Measurements from ENCODE around the gene PRX. TPM values are rescaled to one million over a fixed set of nuclear protein-coding genes. Genes with fewer than 3 reads are reported as not detected.
"Not testable (repeated sequence)": the region's sequence is repeated elsewhere in the genome, so short reads cannot be mapped to it uniquely, and the experiment has no call there.

The PRX gene
- total RNA-seq, 2 donors from 2014 or later = 3.4 to 3.5 TPM

DNA sequence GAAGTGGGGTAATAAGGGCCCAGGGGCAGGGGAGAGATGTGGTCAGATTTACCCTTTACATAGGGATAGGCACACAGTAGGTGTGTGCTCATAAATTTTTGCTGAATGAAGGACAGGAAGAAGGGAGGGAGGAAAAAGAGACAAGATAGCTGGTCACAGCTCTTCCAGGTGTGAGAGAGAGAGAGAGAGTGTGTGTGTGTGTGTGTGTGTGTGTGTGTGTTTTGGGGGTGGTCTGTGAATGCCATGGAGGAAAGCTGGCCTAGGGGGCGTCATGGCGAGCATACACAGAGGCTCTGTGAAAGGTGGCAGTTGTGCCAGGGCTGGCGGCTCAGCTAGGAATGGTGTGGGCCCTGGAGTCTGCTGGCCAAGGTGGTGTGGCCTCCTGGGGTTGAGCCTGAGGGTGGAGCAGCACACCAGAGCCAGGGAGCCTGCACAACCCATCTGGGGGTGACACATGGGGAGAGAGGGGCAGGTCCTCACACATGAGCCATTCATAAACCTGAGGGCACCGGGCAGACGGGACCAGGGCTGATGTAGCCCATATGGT is 6.0 kb upstream of the PRX start:
- intact Hi-C loops (cut with DNase I) = no loop called here
- no peak for DNase-seq (ENCODE audit: low spot score)

DNA sequence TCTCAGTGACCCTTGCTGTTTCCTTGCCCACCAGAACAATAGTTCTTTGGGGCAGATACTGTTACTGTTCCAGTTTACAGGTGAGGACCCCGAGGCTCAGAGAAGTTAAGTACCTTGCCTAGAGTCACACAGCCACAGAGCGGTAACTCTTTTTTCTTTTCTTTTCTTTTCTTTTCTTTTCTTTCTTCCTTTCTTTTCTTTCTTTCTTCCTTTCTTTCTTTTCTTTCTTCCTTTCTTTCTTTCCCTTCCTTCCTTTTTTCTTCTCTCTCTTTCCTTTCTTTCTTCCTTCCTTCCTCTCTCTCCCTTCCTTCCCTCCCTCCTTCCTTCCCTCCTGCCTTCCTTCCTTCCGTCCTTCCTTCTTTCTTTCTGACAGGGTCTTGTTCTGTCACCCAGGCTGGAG is 4.9 kb upstream of the PRX start:
- DNase-seq (ENCODE audit: low spot score) = no peak
- intact Hi-C loops (cut with DNase I) = no loop called here

DNA sequence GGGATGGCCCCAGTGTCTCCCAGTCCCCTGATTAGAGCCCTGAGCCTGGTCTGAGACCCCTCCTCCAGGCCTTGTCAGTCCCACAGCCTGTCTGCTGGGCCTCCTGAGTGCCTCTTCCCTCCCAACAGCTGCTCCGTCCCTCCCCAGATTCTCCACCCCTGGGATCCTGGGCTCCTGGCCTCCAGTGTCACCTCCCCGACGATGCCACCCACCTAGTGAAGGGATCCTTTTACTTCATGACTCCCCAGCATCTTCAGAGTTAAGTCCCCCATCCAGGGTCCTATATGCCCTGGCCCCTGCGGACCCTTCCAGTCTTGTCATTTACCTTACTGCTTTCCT is 4.4 kb upstream of the PRX start:
- intact Hi-C loops (cut with DNase I) = no loop called here
- DNase-seq (ENCODE audit: low spot score) = no peak

DNA sequence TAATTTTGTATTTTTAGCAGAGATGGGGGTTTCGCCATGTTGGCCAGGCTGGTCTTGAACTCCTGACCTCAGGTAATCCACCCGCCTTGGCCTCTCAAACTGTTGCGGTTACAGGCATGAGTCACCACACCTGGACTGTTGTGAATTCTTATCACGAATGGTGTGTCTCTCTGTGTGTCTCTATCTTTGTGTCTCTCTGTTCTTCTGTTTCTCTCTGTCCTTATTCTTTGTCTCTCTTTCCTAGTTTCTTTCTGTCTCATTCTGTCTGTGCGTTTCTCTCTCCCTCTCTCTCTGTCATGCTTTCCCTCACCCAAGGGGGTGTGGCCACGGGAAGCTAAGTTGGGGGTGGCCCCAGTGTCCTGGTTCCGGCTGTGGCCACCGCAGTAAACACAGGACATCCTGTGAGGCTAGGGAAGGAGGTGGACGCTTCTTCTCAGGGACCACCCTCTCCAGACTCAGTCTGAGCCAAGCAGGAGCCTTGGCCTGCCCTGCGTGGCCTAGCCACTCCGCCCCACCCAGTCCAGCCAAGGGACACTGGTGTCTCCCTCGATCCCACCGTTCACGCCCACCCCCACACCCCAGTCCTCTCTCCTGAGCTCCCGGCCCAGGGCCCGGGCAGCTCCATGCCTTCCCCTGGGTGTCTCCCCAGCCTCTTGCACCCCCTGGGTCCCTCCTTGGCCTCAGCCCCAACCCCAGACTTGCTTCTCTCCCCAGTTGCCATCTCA is 3.9 kb upstream of the PRX start:
- intact Hi-C loops (cut with DNase I) = no loop called here
- no peak for DNase-seq (ENCODE audit: low spot score)

DNA sequence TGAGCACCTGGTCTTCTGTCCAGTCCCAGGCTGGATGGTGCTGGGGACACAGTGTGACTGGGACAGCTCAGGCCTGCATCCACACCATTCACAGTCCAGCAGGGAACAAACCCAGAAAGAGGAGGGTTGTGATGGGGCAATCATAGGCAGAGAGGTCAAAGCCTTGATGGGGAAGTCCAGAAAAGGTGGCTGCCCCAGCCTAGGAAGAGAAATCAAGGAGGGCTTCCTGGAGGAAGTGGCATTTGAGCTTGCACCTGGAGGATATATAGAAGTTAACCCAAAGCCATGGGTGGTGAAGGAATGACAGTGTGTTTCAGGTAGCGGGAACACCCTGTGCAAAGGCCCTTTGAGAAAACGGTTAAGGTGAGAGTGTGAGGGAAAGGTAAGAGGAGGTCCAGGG is 2.6 kb upstream of the PRX start:
- intact Hi-C loops (cut with DNase I) = no loop called here
- no peak for DNase-seq (ENCODE audit: low spot score)

DNA sequence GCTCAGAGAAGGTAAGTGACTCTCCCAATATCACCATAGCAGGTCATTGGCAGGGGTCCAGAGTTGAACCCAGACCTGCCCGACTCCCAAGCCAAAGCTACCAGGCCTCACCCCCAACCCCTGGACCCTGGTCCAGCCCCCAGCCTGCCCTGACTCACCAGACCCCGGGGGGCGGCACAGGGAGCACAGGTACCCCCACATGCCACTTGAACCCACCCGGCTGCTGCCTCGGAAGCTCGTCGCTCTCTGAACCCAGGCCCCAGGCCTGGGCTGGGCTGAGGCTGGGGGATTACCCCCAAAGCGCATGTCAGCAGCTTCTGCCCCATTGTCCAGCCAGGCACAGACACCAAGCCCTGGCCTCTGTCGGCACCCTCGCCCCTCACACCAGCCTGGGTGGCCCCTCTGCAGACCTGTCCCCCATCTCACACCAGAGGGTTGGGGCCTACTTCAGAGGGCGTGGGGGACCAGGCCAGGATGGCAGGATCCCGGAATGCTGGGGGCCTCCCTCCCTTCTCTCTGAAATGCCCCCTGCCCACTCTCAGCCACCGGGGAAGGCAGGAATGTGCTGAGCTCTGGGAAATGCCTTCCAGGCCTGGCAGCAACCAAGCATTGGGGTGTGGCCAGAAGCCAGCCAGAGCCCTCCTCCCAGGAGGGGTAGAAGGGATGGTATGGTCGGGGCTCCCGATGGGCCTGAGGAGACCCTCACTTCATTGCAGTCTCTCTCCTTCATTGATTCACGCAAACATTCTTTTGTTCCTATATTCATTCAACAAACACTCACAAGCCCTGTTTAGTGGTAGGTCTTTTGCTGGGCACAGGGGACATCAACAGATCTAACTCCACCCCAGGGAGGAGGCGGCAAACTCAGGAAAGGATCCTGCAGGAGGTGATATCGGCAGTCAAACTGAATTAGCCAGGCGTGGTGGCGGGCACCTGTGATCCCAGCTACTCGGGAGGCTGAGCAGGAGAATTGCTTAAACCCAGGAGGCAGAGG is 1.7 kb upstream of the PRX start:
- intact Hi-C loops (cut with DNase I) = no loop called here
- no peak for DNase-seq (ENCODE audit: low spot score)

DNA sequence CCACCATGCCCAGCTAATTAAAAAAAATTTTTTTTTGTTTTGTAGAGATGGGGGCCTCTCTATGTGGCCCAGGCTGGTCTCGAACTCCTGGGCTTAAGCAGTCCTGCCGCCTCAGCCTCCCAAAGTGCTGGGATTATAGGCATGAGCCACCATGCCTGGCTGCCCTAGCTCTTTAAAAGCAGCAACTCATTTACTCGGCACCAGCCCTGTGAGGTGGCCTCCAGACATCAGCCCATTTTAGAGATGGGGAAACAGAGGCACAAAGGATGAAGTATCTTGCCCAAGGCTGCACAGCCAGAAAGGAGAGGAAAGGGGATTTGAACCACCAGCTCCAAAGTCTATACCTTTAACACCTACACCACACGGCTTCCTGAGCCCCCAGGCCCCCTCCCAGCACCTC is 312 bp downstream of the PRX start:
- intact Hi-C loops (cut with DNase I) = no loop called here
- no peak for DNase-seq (ENCODE audit: low spot score)

DNA sequence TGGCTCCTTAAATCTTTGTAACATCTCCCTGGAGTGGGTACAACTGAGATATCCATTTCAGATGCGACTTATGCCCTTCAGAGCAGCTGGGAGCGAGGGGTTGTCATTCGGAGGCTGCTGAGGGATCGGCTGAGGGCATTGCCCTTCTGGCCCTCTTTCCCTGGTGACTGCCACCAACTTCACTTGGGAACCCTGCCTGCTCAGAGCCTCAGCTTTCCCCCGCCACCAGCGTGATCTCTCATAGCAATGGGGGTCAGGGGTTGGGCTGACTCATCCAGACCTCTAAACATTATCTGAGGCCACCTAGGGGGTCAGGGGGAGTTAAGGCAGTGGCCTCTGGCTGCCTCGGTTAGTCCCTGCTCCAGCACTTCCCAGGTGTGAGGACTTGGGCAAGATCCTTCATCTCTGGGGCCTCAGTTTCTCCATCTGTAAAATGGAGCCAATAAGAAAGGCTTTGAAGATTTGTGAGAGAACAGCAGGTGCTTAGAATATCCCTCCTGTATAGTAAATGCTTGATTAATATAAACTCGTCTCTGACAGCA is 1.1 kb downstream of the PRX start:
- intact Hi-C loops (cut with DNase I) = no loop called here
- DNase-seq (ENCODE audit: low spot score) = no peak

DNA sequence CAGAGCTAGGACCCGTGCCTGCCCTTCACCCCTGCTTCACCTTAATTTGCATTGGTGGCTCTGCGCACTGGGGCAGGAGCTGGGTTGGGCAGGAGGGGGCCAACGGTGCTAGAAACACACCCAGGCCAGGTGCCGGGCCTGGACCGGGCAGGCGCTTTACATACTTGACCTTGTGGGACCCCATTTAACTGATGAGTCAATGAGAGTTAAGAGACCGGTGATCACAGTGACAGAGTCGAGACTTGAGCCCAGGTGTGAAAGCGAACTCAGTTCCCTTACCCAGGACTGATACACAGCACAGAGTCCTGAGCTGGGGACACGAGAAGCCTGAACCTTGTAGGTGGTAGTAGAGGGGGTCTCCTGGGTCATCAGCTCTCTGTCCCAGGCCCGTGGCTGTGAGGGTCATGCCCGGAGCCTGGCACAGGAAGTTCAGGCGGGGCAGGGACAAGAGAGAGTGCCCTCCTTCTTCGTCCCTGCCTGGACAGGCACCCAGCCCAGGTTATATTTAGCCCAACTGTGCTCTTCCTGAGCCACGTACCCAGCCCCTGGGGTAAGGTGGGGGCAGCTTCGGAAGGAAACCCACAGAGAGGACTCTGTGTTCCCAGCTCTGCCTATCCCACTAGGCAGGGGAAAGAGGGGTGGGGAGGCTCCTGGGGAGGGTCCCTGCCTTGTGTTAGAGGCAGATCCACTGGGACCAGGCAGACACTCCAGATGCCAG is 1.9 kb downstream of the PRX start:
- intact Hi-C loops (cut with DNase I) = no loop called here
- DNase-seq (ENCODE audit: low spot score) = no peak

DNA sequence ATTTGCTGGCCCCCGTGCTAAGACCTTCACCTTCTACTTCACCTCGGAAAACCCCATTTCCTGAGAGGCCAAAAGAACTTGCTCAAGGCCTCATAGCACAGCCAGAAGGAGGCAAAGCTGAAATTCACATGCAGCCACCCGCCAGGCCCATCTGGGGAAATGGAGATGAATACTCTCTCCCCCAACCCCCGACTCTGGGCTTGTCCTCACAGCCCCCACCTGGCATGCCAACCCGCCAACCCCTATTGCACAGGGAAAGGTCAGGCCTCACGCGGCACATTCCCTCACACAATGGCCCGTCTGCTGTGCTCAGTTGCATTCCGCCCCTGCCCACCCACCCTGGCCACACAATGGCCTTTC is 3.2 kb downstream of the PRX start:
- no peak for DNase-seq (ENCODE audit: low spot score)
- intact Hi-C loops (cut with DNase I) = no loop called here

DNA sequence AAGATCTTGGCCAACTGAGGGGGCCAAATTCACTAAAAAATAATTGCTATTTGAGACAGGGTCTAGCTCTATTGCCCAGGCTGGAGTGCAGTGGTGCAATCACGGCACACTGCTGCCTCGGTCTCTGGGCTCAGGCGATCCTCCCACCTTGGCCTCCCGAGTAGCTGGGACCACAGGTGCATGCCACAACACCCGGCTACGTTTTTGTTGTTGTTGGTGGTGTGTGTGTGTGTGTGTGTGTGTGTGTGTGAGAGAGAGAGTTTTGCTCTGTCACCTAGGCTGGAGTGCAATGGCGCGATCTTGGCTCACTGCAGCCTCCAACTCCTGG is 4.6 kb downstream of the PRX start:
- intact Hi-C loops (cut with DNase I); DNase-seq (ENCODE audit: low spot score): not testable (repeated sequence)

DNA sequence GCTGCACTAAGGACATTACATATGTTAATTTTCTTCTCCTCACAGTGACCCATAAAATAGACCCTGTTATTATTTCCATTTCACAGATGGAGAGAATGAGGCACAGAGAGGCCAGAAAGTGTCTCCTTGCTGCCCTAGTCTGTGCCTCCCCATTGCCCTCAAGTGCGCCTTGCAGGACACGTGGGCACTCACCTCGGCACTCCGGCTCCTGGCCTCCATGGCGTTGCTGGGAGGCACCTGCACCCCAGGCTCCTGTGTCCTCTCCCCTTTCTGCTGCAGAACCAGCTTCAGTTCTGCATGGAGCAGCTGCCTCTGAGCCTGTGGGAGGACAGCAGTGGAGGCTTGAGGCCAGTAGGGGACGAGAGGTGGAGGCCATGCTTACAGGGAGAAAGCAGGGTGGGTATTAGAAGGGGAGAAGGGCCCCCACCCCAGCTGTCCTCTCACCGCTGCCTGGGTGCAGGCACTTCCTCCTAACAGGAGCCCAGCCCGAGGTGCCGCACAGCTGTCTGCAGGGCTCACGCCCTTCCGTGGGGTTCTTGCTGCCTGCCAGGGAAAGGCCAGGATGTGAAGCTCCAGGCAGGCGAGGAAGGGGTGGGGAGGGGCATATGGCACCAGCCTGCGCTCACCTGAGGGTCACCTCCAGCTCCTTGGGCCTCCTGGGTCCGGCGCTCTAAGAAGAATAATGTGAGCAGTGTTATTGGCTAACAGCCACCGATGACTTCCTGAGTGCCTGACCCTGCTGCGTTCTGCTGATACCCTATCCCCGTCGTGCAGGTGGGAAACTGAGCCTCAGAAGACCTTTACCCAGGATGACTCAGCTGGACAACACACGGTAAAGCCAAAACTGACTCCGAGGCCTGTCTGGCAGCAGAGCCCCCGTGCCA is 5.2 kb downstream of the PRX start:
- DNase-seq (ENCODE audit: low spot score) = no peak
- intact Hi-C loops (cut with DNase I) = no loop called here

DNA sequence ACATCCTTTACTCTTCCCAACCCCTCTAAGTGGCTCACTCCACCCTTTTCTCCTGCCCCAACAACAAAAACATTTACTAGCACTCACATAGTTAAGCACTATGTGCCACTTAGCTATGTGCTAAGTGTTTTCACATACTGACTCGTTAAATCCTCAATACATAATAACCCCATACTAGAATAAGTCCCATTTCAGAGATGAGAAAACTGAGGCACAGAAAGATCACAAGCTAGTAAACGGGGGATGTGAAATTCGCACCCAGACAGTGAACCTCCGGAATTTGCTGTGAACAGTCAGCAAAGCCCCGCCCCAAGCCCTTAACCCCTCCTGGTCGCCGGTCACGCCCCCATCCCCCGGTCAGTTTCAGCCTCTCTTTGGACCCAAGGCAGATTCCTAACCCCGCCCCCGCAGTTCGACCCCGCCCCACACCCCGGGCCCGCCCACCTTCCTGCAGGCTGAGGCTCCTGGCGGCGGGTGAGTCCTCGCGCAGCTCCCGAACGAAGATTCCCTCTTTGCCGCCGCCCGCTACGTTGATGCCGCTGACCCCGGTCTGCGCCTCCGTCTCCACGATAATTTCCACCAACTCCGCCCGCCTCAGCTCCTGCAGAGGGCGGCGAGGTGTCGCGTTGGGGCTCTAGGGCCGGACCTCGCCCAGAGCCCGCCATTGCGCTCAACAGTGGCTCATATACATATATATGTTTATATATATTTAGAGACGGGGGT is 9.8 kb downstream of the PRX start:
- DNase-seq (ENCODE audit: low spot score) = peak; percentile 97
- intact Hi-C loops (cut with DNase I) = no loop called here

DNA sequence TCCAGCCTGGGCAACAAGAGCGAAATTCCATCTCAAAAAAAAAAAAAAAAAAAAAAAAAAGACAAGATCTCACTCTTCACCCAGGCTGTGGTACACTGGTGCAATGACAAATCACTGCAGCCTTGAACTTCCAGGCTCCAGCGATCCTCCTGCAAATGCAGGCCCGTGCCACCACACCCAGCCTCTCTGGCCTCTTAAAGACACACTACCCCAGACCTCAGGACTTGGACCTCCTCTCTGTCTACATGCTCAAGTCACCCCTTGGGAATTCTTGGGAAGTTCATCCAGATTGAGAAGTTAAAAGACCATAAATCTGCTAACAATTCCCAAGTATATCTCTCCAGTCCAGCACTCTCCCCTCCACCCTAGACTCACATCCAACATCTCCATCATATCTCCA is 12.6 kb downstream of the PRX start:
- intact Hi-C loops (cut with DNase I) = no loop called here
- no peak for DNase-seq (ENCODE audit: low spot score)

DNA sequence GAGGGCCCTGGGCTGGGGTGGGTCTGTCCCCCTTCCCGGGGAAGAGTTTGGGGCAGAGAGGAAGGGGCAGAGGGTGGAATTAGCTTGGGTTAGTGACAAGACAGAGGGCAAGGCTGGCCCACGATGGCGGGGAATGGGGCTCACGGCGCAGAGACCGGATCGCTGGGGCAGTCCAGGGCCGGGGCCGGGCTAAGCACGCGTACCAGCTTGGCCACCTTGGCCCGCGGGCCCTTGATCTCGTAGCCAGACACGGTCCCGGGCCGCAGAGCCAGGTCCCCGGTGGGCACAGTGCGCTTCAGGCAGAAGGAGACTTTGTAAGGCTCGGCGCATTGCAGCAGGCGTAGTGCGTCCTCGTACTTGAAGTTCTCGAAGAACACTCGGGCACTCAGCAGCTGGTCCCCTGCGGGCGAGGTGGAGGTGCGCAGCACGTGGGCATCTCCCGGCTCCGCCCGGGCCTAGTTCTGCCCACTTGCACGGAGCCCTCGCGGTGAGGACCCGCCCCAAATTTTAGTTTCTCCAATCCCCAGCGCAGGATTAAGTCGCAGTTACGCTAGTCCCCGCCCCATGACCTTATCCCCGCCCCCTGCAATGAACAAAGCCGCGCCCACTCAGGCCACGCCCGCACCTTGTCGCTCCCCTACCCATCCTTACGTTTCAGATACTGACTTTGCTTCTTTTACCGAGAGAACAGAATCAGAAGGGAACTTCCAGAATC is 14.6 kb downstream of the PRX start:
- DNase-seq (ENCODE audit: low spot score) = no peak
- intact Hi-C loops (cut with DNase I) = loop anchor here in 1 of 2 donors (10.0 kb wide), 1 partner anchor 94 kb away; no protein-coding TSS in a partner anchor

DNA sequence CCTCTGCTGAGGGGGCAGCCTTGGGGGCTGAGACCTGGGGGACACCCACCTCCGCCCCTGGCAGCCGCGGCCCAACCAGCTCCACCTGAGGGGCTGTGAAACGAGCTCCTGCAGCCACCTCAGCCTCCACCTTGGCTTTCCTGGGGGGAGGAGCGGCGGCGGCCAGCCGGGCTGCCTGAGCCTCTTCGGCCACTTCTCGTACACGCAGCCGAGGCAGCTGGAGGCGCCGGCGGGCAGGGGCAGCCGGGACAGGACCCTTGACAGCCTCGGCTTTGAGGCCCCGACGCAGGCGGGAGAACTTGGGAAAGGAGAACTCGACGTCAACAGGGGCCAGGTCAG is 15.6 kb downstream of the PRX start:
- intact Hi-C loops (cut with DNase I) = loop anchor here in 1 of 2 donors (10.0 kb wide), 1 partner anchor 93 kb away; no protein-coding TSS in a partner anchor
- no peak for DNase-seq (ENCODE audit: low spot score)

DNA sequence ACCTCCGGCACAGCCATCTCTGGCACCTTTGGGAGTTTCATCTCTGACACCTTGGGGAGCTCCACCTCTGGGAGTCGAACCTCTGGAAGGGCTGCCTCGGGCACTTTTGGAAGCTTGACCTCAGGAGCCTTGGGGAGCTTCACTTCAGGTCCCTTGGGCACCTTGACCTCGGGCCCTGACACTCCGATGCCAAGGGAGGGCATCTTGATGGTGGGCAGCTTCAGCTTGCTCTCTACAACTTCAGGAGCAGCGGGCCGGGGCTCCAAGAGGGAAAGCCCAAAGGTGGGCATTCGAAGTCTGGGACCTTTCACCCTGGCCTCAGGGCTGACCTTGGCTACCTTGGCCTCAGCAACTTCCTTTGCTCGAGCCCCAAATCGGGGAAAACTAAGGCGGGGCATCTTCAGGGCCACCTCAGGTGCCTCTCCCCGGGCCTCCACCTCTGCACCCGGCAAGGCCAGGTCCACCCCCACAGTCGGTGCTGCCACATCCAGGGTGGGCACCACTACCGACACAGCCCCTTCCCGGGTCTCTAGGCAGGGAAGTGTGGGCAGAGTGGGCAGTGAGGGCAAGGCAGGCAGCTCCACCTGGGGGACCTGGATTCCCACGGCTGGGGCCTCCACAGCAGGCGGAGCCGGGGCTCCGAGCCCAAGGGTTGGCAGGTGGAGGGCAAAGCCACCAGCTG is 16.2 kb downstream of the PRX start:
- intact Hi-C loops (cut with DNase I) = loop anchor here in 1 of 2 donors (10.0 kb wide), 1 partner anchor 92 kb away; no protein-coding TSS in a partner anchor
- no peak for DNase-seq (ENCODE audit: low spot score)
